Tibial nerve (tissue), 3 donors: ENCODE results near the gene BEND5.

Experiments used
- POLR2A ChIP-seq, 2 donors: fragments of 450-650 bp; IDR thresholded peaks; one replicate each; pipeline ENCODE4 v1.6.1; 2017; ENCODE audit warnings: antibody characterized with exemption in 2 of 2, mild to moderate bottlenecking in 2 of 2, moderate library complexity in 2 of 2
- TF ChIP-seq, protein P1 (sequence below), 5 experiments: fragments of 200-600 bp in 3 of 5; fragments of 450-650 bp in 2 of 5; sonication (generic) in 3 of 5; IDR thresholded peaks; one replicate each; pipeline ENCODE4 v1.5.1; 2016 to 2019; ENCODE audit warnings: antibody characterized with exemption in 5 of 5, mild to moderate bottlenecking in 3 of 5, moderate library complexity in 2 of 5

GRCh38 chr1:48765335-48765734, 11.4 kb downstream of the BEND5 start:
- TF ChIP-seq, protein P1, sequence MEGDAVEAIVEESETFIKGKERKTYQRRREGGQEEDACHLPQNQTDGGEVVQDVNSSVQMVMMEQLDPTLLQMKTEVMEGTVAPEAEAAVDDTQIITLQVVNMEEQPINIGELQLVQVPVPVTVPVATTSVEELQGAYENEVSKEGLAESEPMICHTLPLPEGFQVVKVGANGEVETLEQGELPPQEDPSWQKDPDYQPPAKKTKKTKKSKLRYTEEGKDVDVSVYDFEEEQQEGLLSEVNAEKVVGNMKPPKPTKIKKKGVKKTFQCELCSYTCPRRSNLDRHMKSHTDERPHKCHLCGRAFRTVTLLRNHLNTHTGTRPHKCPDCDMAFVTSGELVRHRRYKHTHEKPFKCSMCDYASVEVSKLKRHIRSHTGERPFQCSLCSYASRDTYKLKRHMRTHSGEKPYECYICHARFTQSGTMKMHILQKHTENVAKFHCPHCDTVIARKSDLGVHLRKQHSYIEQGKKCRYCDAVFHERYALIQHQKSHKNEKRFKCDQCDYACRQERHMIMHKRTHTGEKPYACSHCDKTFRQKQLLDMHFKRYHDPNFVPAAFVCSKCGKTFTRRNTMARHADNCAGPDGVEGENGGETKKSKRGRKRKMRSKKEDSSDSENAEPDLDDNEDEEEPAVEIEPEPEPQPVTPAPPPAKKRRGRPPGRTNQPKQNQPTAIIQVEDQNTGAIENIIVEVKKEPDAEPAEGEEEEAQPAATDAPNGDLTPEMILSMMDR (IDR thresholded peaks at IDR 0.05), result no peak
- TF ChIP-seq POLR2A (IDR thresholded peaks at IDR 0.05), result no peak
